ENCODE measurements around the gene TNFRSF11A. TPM values are rescaled to one million over a fixed set of nuclear protein-coding genes. Genes with fewer than 3 reads are reported as not detected.

TNFRSF11A gene
- total RNA-seq, 1 experiment from 2014 or later, result 2.3 TPM

- ChIA-PET CTCF (interaction anchor here (0.6 kb wide), 1 partner anchor 858 kb away, joined by 4 read pairs; no protein-coding TSS in a partner anchor), POLR2A (no interaction called here)
- BruUV-seq (replicated peaks), result no TSS peak
- intact Hi-C loops (cut with micrococcal nuclease), result no loop called here
- TF ChIP-seq CTCF (IDR thresholded peaks at IDR 0.05; ENCODE audit: unreplicated experiment), result no peak
- peak; percentile 40 for DNase-seq (ENCODE audit: unreplicated experiment)
- peaks cover 4% of the 10 kb centered on the region for H3K36me3 Mint-ChIP-seq (ENCODE audit: insufficient read depth, unreplicated experiment)
- H3K27ac Mint-ChIP-seq (ENCODE audit: low read depth, unreplicated experiment), result no peak overlapping the region
- H3K4me3 Mint-ChIP-seq (ENCODE audit: unreplicated experiment), result no peak overlapping the region
- no peaks in the 10 kb centered on the region for H3K27me3 Mint-ChIP-seq (ENCODE audit: insufficient read depth, unreplicated experiment)
- peaks cover 17% of the 10 kb centered on the region for H3K4me1 Mint-ChIP-seq (ENCODE audit: insufficient read depth, unreplicated experiment)
- no peaks in the 10 kb centered on the region for H3K9me3 Mint-ChIP-seq (ENCODE audit: unreplicated experiment)
Measured at GRCh38 chr18:62335494-62335893, 10.4 kb downstream of the TNFRSF11A start.

- H3K27me3 Mint-ChIP-seq (ENCODE audit: insufficient read depth, unreplicated experiment), result no peaks in the 10 kb centered on the region
- no peak overlapping the region for H3K4me3 Mint-ChIP-seq (ENCODE audit: unreplicated experiment)
- DNase-seq (ENCODE audit: unreplicated experiment), result no peak
- ChIA-PET CTCF (no interaction called here), POLR2A (no interaction called here)
- peaks cover 17% of the 10 kb centered on the region for H3K4me1 Mint-ChIP-seq (ENCODE audit: insufficient read depth, unreplicated experiment)
- H3K9me3 Mint-ChIP-seq (ENCODE audit: unreplicated experiment), result no peaks in the 10 kb centered on the region
- H3K36me3 Mint-ChIP-seq (ENCODE audit: insufficient read depth, unreplicated experiment), result peaks cover 4% of the 10 kb centered on the region
- no TSS peak for BruUV-seq (replicated peaks)
- TF ChIP-seq CTCF (IDR thresholded peaks at IDR 0.05; ENCODE audit: unreplicated experiment), result no peak
- H3K27ac Mint-ChIP-seq (ENCODE audit: low read depth, unreplicated experiment), result no peak overlapping the region
- intact Hi-C loops (cut with micrococcal nuclease), result no loop called here
Measured at GRCh38 chr18:62336618-62337017, 11.5 kb downstream of the TNFRSF11A start.

- no peak for TF ChIP-seq CTCF (IDR thresholded peaks at IDR 0.05; ENCODE audit: unreplicated experiment)
- no peak for DNase-seq (ENCODE audit: unreplicated experiment)
- H3K36me3 Mint-ChIP-seq (ENCODE audit: insufficient read depth, unreplicated experiment), result peaks cover 4% of the 10 kb centered on the region
- peaks cover 17% of the 10 kb centered on the region for H3K4me1 Mint-ChIP-seq (ENCODE audit: insufficient read depth, unreplicated experiment)
- POLR2A ChIA-PET, result no interaction called here
- H3K4me3 Mint-ChIP-seq (ENCODE audit: unreplicated experiment), result no peak overlapping the region
- H3K27ac Mint-ChIP-seq (ENCODE audit: low read depth, unreplicated experiment), result no peak overlapping the region
- CTCF ChIA-PET, result no interaction called here
- intact Hi-C loops (cut with micrococcal nuclease), result no loop called here
- no peaks in the 10 kb centered on the region for H3K27me3 Mint-ChIP-seq (ENCODE audit: insufficient read depth, unreplicated experiment)
- H3K9me3 Mint-ChIP-seq (ENCODE audit: unreplicated experiment), result no peaks in the 10 kb centered on the region
- BruUV-seq (replicated peaks), result no TSS peak
Measured at GRCh38 chr18:62337336-62337735, 12.2 kb downstream of the TNFRSF11A start.

- H3K27ac Mint-ChIP-seq (ENCODE audit: low read depth, unreplicated experiment), result no peak overlapping the region
Measured at GRCh38 chr18:62338446-62339105, 13.5 kb downstream of the TNFRSF11A start.

More at GRCh38 chr18:62338446-62339105, 13.5 kb downstream of the TNFRSF11A start:
- H3K9me3 Mint-ChIP-seq (ENCODE audit: unreplicated experiment), result no peaks in the 10 kb centered on the region
- ChIA-PET CTCF (interaction anchor here (1.0 kb wide), 1 partner anchor 174 kb away, joined by 6 read pairs; no protein-coding TSS in a partner anchor), POLR2A (no interaction called here)
- H3K27me3 Mint-ChIP-seq (ENCODE audit: insufficient read depth, unreplicated experiment), result no peaks in the 10 kb centered on the region
- no peak for TF ChIP-seq CTCF (IDR thresholded peaks at IDR 0.05; ENCODE audit: unreplicated experiment)
- intact Hi-C loops (cut with micrococcal nuclease), result no loop called here
- H3K36me3 Mint-ChIP-seq (ENCODE audit: insufficient read depth, unreplicated experiment), result peaks cover 4% of the 10 kb centered on the region
- BruUV-seq (replicated peaks), result no TSS peak
- no peak overlapping the region for H3K4me3 Mint-ChIP-seq (ENCODE audit: unreplicated experiment)
- H3K4me1 Mint-ChIP-seq (ENCODE audit: insufficient read depth, unreplicated experiment), result peaks cover 17% of the 10 kb centered on the region
- DNase-seq (ENCODE audit: unreplicated experiment), result no peak
